HG03439 (cell line): ENCODE measurements around the gene ZNF330.
"Not testable (repeated sequence)": the region's sequence is repeated elsewhere in the genome, so short reads cannot be mapped to it uniquely, and the experiment has no call there.

Experiments
- ATAC-seq: cut with Tn5 transposase; IDR thresholded peaks from one replicate; pipeline ENCODE4 v1.9.1; 2021; ENCODE audit warnings: mild to moderate bottlenecking, moderate library complexity; ENCODE audit not compliant: unreplicated experiment

The ZNF330 gene

DNA sequence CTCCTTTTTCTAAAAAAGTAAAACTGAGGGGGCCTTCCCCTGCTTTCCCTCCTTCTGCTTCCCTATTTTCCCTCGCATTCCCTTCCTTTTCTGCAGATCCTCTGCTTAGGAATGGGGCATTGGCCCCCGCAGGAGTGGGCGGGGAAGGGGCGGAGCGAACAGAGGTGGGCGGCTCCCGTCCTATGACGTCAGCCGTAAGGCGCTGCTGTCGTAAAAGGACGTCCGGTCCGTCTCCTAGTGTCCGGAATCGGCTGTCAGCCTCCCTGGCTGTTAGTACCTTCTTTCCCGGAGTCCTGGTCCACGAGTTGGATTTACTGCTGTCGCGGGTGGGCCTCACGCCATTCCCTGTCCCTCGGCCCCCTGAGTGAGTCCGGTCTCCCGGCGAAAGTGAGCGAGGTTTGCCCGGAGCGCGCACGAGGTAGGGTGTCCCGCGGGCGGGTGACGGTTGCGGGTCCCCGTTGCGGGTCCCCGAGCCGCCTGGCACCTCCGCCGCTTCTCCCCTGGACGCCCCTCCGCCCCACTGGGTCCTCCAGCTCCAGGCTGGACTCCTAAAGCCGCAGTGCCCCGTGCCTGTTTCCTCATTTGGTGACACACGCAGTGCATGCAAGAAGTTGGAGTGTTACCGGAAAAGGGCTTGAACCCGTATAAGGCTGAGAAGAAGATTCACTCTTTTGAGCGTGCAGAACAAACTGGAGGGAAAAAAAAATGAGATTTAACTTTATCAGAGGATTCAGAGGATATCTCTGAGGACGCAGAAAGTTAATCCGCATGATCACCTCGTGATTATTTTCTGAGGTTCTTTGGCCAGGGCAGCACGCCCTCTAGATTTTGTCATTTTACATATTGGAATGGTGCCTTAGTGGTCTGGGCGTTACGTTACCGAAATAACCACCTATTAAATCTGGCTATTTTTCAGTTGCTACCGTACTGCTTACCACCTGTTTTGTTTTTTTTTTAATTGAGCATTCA is at the start of gene ZNF330:
ZNF330 (plus strand) TSS at position 205 of the 969 bp plus-strand sequence. CDS start 1,477 bp downstream, outside the sequence.
- ATAC-seq: peak; percentile 87

- no peak for ATAC-seq
These were observed 46.2 kb upstream of the ZNF330 start for GRCh38 chr4:141174457-141174856.

DNA sequence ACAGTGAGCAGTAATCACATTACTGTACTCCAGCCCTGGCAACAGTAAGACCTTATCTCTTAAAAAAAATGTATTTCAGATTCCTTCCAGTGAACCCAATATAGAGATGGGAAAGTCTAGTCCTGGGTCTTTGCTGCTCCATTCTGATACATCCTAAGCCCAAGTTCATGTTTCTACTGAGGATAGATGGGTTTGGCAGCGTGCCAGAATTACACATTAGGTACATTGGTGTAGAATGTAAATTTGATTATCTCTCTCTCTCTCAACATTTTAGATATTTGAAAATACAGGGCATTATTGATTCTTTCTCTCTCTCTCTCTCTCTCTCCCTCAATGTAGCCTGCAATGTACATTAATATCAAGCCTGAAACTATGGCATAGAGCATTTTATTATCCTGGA is 43.5 kb upstream of the ZNF330 start:
- no peak for ATAC-seq

DNA sequence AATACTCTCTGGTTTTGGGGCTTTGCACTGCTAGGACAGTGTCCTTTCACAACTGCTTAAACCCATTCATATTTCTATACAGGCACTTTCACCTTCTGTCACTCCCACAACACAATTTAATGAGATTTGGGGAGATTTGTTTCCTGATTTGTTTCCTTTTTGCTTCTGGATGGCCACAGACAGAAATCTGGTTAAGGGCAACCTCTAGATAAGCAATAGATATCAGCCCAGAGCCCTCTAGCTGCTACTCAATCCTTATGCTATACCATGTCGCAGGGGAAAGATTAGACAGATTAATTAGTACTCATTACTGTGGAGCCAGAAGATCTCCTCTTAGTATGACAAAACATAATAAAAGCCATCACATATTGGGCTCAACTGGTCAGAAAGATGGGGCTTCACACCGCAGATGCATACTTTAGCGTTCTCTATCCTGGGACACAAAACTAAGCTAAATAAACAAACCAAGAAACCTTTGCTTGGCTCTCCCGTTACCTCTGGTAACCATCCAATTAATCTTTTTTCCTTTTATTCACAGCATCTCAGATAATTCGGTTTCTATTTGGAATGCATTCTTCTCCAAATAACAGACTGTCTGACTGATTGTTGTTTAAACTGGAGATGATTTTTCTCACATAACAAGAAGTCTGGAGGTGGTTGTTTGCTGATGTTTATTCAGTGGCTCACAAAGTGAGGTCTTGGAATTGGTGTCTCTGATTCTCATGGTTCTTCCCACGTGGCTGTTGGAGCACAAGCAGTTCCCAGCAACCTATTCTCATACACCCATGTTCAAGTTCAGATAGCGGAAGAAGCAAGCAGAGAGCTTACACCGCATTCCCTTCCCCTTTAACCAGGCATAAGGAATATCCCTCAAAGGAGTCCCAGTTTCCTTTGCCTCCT is 41.0 kb upstream of the ZNF330 start:
- ATAC-seq: no peak

GRCh38 chr4:141180991-141181761 is 39.5 kb upstream of the ZNF330 start:
- no peak for ATAC-seq

DNA sequence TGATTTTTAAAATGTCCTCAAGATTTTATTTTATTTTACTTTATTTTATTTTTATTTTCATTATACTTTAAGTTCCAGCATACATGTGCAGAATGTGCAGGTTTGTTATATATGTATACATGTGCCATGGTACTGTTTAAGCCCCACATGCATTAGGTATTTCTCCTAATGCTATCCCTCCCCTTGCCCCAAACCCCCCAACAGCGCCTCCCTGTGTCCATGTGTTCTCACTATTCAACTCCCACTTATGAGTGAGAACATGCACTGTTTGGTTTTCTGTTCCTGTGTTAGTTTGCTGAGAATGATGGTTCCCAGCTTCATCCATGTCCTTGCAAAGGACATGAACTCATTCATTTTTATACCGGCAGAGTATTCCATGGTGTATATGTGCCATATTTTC is 37.2 kb upstream of the ZNF330 start:
- not testable (repeated sequence) for ATAC-seq

DNA sequence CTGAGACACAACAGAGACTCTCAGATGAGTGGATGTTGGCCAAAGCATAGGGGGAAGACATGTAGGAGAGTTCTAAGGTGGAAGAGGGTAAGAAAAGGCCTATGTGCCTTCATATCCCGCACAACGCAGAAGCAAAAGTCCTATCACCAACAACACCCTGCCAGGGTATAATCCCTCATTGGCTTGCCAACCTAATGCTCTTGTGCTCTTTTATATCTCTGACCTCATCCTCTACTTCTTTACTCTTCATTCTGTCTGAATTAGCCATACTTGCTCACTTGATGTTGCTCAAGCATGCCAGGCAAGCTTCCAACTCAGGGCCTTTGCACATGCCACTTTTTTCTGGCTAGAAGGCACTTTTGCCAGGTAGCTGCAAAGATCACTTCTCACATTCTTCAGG is 28.1 kb upstream of the ZNF330 start:
- no peak for ATAC-seq

DNA sequence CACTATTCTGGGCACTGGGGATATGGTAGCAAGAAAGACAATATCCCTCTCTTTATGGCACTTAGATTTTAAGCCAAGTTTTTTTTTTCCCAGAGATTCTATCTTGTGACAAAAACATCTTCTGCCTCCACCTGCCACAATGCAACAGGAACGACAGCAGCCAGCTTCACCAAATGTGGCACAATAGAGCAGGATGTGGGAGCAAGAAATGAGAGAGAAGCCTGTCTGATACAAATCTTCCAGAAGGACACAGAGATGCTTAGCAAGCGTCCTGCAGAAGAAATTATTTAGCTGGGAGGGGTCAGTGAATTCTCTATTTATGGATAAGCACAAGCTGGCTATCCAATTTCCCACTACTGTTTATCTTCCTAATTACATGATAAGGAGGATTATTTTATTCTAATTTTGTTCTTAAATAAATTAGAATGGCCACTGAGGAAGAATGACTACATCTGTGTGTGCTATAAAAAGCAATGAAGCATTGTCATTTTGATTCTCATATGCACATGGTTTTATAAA is 27.1 kb upstream of the ZNF330 start:
- no peak for ATAC-seq

DNA sequence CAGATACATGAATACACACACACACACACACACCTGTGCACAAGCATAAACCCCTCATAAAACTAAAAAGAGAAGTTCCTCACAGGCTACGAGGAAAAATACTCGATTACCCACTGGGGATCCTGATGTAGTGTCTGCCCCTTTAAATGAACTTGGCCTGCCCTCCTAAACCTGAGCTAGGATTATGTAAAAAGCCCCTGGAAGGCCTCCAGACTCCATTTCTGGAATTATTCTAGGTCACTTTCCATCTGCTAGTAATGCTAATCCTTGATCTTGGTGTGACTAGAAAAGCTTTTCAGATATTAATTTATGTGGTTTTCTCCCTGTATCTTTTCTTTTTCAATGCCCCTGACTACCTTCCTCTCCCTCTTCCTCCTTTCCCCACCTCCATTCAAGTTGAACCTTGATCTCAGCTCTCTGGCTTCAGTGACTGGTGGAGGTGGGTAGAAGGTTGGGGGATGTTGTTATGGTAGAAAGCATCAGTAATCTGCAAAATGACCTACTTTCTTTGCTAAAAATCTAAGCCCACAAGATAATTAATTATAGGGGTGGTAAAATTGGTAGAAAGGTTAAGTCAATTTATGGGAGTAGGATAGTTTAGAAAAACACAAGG is 25.5 kb upstream of the ZNF330 start:
- ATAC-seq: no peak

DNA sequence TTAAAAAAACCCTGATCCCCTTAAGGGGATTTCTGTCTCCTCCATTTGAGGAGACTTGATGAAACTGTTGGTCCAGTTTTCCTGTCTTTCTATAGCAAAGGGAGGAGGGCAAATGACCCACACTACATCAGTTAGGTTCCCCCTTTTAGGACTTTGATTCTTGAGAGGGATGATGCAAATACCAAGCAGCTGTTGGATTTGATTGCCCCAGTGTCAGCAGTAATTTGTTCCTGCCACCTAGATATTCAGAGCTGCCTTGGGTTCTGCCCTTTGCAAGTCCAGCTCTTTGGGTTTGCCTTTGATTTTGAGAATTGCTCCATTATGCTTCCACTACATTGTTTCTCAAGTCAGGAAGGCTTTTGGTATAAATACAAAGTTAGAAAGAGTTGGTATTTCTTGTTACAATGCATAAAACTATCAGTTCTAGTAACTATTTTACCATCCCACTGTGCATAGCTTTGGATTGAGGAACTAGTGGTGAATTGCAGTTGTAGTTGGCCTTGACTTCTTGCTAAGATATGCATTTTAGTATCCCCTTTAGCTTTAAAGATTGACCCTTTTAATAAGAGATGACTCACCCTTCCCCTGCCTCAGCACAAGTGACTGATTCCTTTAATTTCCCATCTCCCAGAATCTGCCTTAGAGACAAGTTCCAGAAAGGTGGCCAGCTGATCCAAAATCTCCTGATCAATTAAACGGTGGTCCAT is 24.3 kb upstream of the ZNF330 start:
- no peak for ATAC-seq

DNA sequence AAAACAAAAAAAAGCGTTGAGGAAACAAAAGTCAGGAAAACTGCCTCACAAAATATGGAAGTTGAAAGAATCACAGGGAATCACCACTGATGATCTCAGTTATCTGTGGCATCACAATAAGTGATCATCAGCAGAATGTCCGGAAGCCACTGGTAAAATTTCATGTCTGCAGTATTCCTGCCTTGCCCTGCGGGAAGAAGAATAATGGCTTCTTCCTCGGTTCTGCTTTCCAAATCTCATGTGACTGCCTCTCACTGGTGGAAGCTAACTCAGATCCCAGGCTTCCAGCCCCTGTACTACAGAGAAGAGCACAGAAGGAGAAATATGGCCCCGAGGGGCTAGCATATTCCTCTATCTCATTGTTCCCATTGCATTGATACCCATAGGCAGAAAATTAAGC is 12.7 kb upstream of the ZNF330 start:
- ATAC-seq: no peak

DNA sequence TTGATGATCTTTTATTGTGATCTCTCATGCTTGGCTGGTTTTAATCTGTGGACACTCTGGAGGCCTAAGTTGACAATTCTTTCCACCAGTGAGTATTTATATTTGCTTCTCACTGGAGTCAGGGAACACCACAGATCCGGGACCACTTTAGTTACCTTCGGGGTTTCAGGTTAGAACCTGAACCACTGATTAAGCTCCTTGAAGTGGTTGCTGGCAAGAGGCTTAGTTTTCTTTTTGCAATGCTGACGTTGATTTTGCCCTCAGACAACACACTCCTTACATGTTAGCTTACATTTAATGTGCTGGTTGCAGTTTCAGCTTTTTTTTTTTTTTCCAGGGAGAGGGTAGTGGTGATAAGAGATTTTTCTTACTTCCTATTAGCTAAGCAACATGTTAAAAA is 10.5 kb upstream of the ZNF330 start:
- no peak for ATAC-seq

DNA sequence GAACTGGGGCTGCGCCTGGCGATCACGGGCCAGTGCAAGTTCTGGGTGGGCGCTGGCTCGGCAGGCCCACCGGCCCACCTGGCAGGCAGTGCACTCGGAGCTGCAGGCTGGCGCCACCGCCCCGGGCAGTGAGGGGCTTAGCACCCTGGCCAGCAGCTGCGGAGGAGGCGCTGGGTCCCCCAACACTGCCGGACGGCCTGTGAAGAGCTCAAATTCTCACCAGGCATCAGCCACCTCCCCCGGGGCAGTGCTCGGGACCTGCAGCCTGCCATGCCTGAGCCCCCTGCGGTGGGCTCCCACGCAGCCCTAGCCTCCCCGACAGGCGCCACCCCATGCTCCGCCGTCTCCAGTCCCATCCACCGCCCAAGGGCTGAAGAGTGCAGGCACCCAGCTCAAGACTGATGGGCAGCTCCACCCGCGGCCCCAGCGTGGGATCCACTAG is 7.1 kb upstream of the ZNF330 start:
- ATAC-seq: no peak

DNA sequence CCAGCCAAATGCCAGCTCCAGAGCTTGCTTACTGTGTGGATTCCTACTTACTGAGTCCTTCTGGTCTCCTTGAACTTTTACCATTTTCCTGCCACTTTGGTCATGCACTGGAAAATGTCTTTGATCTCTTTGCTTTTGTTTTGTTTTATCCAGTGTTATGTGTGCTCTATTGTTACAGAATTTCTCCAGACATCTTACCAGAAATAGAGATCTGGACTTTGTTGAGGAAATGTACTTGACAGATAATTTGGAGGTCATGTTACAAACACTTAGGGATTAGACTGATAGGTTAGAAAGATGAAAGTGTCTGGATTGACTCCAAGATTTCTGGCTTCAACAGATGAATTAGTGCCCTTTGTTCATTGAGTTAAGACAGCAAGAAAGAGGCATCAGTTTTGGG is 5.7 kb upstream of the ZNF330 start:
- no peak for ATAC-seq

GRCh38 chr4:141216002-141216761 is 4.5 kb upstream of the ZNF330 start:
- no peak for ATAC-seq

GRCh38 chr4:141220271-141220670 is 424 bp upstream of the ZNF330 start:
- ATAC-seq: peak; percentile 5

DNA sequence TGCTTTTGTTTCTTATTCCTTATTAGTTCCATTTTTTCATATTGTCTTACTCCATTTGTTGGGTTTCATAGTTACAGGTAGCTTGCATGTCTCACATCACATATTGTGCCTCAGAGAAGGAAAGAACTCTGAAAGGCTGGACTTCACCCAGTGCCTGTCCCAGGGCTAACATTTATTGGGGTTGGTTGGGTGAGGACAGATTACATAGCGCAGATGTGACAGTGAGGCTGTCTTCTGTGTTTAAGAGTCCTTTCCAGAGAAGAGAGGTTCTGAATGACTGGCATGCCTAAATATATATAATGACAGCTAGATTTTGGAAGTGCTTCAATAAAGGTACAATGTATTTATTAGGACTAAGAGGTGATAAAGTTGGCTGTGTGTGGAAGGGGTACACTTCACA is 2.7 kb downstream of the ZNF330 start:
- ATAC-seq: no peak

GRCh38 chr4:141227280-141227679 is 6.6 kb downstream of the ZNF330 start:
- not testable (repeated sequence) for ATAC-seq
